Type B pancreatic cell (in vitro differentiated cells): ENCODE measurements around the gene GLI3. TPM values are rescaled to one million over a fixed set of nuclear protein-coding genes. Genes with fewer than 3 reads are reported as not detected.
A peak's percentile ranks its signal among the peaks of the same experiment; 100 is the strongest.

Experiments used
- DNase-seq: peaks from one replicate; pipeline ENCODE4 v3.0.0; 2021; ENCODE audit warnings: mixed read lengths; ENCODE audit not compliant: unreplicated experiment; ENCODE audit errors: extremely low spot score
- H3K27ac Mint-ChIP-seq: 2 replicates; pipeline ENCODE4 v1.8.0; 2021; ENCODE audit warnings: mild to moderate bottlenecking, mixed read lengths
- H3K27me3 Mint-ChIP-seq: 2 replicates; pipeline ENCODE4 v1.8.0; 2021; ENCODE audit warnings: mixed read lengths
- H3K36me3 Mint-ChIP-seq: 2 replicates; pipeline ENCODE4 v1.8.0; 2021; ENCODE audit warnings: mixed read lengths
- H3K4me1 Mint-ChIP-seq: one replicate; pipeline ENCODE4 v1.8.0; 2021; ENCODE audit warnings: mixed read lengths; ENCODE audit not compliant: unreplicated experiment
- H3K4me3 Mint-ChIP-seq: 2 replicates; pipeline ENCODE4 v1.8.0; 2021; ENCODE audit warnings: mild to moderate bottlenecking, mixed read lengths
- H3K9me3 Mint-ChIP-seq: 2 replicates; pipeline ENCODE4 v1.8.0; 2021; ENCODE audit warnings: mixed read lengths
- CTCF ChIP-seq: fragments of 200-600 bp; sonication (generic); conservative IDR thresholded peaks from 2 replicates; pipeline ENCODE4 v1.5.0; 2021; ENCODE audit warnings: antibody characterized with exemption, mild to moderate bottlenecking
- total RNA-seq: library from RNA; stranded (reverse); gene quantifications from 2 replicates; pipeline ENCODE4 v1.2.1, GENCODE V29; 2021; ENCODE audit warnings: low replicate concordance

GLI3 gene
- total RNA-seq, 1 donor from 2014 or later, result 141 TPM

- peak; percentile 89 for TF ChIP-seq CTCF
- DNase-seq, result no peak
- H3K36me3 Mint-ChIP-seq, result peaks cover 79% of the 10 kb centered on the region
- no peak overlapping the region for H3K4me3 Mint-ChIP-seq
- H3K27ac Mint-ChIP-seq, result peak overlapping the region; percentile 50
- no peaks in the 10 kb centered on the region for H3K27me3 Mint-ChIP-seq
- H3K4me1 Mint-ChIP-seq, result peaks cover 57% of the 10 kb centered on the region
- peaks cover 5% of the 10 kb centered on the region for H3K9me3 Mint-ChIP-seq
Measured at GRCh38 chr7:42014625-42015618, 222.1 kb downstream of the GLI3 start.

- H3K9me3 Mint-ChIP-seq, result peaks cover 5% of the 10 kb centered on the region
- H3K27me3 Mint-ChIP-seq, result no peaks in the 10 kb centered on the region
- TF ChIP-seq CTCF, result no peak
- no peak for DNase-seq
- peaks cover 39% of the 10 kb centered on the region for H3K4me1 Mint-ChIP-seq
- H3K36me3 Mint-ChIP-seq, result peaks cover 80% of the 10 kb centered on the region
- H3K4me3 Mint-ChIP-seq, result peak overlapping the region; percentile 16
- peak overlapping the region; percentile 35 for H3K27ac Mint-ChIP-seq
Measured at GRCh38 chr7:42012786-42013360, 224.1 kb downstream of the GLI3 start.

- no peak overlapping the region for H3K27ac Mint-ChIP-seq
- no peak for TF ChIP-seq CTCF
Measured at GRCh38 chr7:42012313-42012712, 224.7 kb downstream of the GLI3 start.

GRCh38 chr7:42011846-42012245 is 225.2 kb downstream of the GLI3 start:
- no peak for TF ChIP-seq CTCF

More at GRCh38 chr7:42012313-42012712, 224.7 kb downstream of the GLI3 start:
- Mint-ChIP-seq H3K4me3 (peak overlapping the region; percentile 16), H3K27me3 (no peaks in the 10 kb centered on the region), H3K36me3 (peaks cover 76% of the 10 kb centered on the region), H3K9me3 (peaks cover 5% of the 10 kb centered on the region), H3K4me1 (peaks cover 34% of the 10 kb centered on the region)
- no peak for DNase-seq

GRCh38 chr7:42010751-42011150 is 226.3 kb downstream of the GLI3 start:
- Mint-ChIP-seq H3K27me3 (no peaks in the 10 kb centered on the region), H3K4me1 (peaks cover 20% of the 10 kb centered on the region), H3K4me3 (no peak overlapping the region), H3K27ac (no peak overlapping the region), H3K36me3 (peaks cover 60% of the 10 kb centered on the region), H3K9me3 (peaks cover 5% of the 10 kb centered on the region)
- no peak for TF ChIP-seq CTCF
- no peak for DNase-seq

More at GRCh38 chr7:42011846-42012245, 225.2 kb downstream of the GLI3 start:
- no peak overlapping the region for H3K27ac Mint-ChIP-seq
- peaks cover 5% of the 10 kb centered on the region for H3K9me3 Mint-ChIP-seq
- no peak overlapping the region for H3K4me3 Mint-ChIP-seq
- peaks cover 71% of the 10 kb centered on the region for H3K36me3 Mint-ChIP-seq
- no peaks in the 10 kb centered on the region for H3K27me3 Mint-ChIP-seq
- no peak for DNase-seq
- peaks cover 29% of the 10 kb centered on the region for H3K4me1 Mint-ChIP-seq
